Measurements from ENCODE around the gene RBBP5.

DNA sequence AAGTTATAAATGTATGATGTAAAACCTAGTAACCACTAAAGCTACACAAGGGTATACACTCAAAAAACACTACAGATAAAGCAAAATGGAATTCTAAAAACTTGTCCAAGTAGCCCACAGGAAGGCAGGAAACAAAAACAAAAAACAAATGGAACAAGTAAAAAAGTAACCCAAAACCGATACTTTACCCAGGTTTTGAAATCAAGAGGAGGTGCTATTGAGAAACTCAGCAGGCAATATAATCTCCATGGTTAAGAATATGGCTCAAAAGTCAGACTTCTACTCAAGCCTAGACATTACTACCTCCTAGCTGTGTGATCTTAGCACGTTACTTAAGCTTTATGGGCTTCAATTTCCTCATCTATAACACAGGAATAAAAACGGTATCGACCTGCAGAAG, 13.3 kb downstream of the RBBP5 start:
- TF ChIP-seq, protein P1, sequence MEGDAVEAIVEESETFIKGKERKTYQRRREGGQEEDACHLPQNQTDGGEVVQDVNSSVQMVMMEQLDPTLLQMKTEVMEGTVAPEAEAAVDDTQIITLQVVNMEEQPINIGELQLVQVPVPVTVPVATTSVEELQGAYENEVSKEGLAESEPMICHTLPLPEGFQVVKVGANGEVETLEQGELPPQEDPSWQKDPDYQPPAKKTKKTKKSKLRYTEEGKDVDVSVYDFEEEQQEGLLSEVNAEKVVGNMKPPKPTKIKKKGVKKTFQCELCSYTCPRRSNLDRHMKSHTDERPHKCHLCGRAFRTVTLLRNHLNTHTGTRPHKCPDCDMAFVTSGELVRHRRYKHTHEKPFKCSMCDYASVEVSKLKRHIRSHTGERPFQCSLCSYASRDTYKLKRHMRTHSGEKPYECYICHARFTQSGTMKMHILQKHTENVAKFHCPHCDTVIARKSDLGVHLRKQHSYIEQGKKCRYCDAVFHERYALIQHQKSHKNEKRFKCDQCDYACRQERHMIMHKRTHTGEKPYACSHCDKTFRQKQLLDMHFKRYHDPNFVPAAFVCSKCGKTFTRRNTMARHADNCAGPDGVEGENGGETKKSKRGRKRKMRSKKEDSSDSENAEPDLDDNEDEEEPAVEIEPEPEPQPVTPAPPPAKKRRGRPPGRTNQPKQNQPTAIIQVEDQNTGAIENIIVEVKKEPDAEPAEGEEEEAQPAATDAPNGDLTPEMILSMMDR (IDR thresholded peaks at IDR 0.05; ENCODE audit: poor library complexity, severe bottlenecking), result no peak
- TF ChIP-seq POLR2AphosphoS5 (IDR thresholded peaks at IDR 0.05), result no peak
- no peak for TF ChIP-seq SMC3 (conservative IDR thresholded peaks at IDR 0.05; ENCODE audit: poor library complexity)
- TF ChIP-seq TAF1 (IDR thresholded peaks at IDR 0.05; ENCODE audit: low read depth), result no peak
- no peak for TF ChIP-seq MXI1 (conservative IDR thresholded peaks at IDR 0.05; ENCODE audit: poor library complexity, severe bottlenecking)
- TF ChIP-seq REST (IDR thresholded peaks at IDR 0.05; ENCODE audit: borderline replicate concordance), result no peak
- TF ChIP-seq EZH2 (IDR thresholded peaks at IDR 0.05; ENCODE audit: borderline replicate concordance, insufficient read depth, low read length, poor library complexity, severe bottlenecking), result no peak
- TF ChIP-seq RAD21 (conservative IDR thresholded peaks at IDR 0.05), result no peak

Measured in neural cell (in vitro differentiated cells).